CD8-positive, alpha-beta memory T cell (primary cell): ENCODE measurements around the gene KIRREL1. TPM values are rescaled to one million over a fixed set of nuclear protein-coding genes. Genes with fewer than 3 reads are reported as not detected.
A peak's percentile ranks its signal among the peaks of the same experiment; 100 is the strongest.

Source experiments
- CTCF ChIA-PET: fragments of 350-600 bp; sonication (Branson Sonifier 250); formaldehyde crosslinking; loops from one replicate; lab custom pipeline; 2021; ENCODE audit warnings: antibody characterized with exemption; lab: Charles Lee
- POLR2A ChIA-PET: fragments of 350-600 bp; sonication (Branson Sonifier 250); formaldehyde crosslinking; loops from one replicate; lab custom pipeline; 2021; ENCODE audit warnings: antibody characterized with exemption; lab: Charles Lee
- DNase-seq, 5 donors: peaks; one replicate each; pipeline versions ENCODE4 v3.0.0 to v3.0.0-alpha.2; 2020 to 2022; ENCODE audit warnings: mixed read lengths in 1 of 5
- H3K27ac ChIP-seq: one replicate; pipeline ENCODE4 v1.7.0; 2013; ENCODE audit warnings: low read depth, mild to moderate bottlenecking, low read length, moderate library complexity
- H3K27me3 ChIP-seq: 2 replicates; pipeline ENCODE4 v1.7.0; 2013; ENCODE audit warnings: low read length, mild to moderate bottlenecking; ENCODE audit not compliant: insufficient read depth, poor library complexity, severe bottlenecking
- H3K36me3 ChIP-seq: 2 replicates; pipeline ENCODE4 v1.7.0; 2013; ENCODE audit warnings: mild to moderate bottlenecking, low read length, moderate library complexity; ENCODE audit not compliant: insufficient read depth
- H3K4me1 ChIP-seq: 2 replicates; pipeline ENCODE4 v1.7.0; 2013; ENCODE audit warnings: mild to moderate bottlenecking, low read length, moderate library complexity; ENCODE audit not compliant: insufficient read depth
- H3K4me3 ChIP-seq: 2 replicates; pipeline ENCODE4 v1.7.0; 2013; ENCODE audit warnings: mild to moderate bottlenecking, low read length
- H3K9me3 ChIP-seq: 2 replicates; pipeline ENCODE4 v1.7.0; 2013; ENCODE audit warnings: mild to moderate bottlenecking, low read length
- H3K27ac Mint-ChIP-seq, 8 donors: one replicate each; pipeline ENCODE4 v1.8.0; 2020 to 2021; ENCODE audit warnings: mixed read lengths in 8 of 8, mild to moderate bottlenecking in 6 of 8, inconsistent platforms in 3 of 8, moderate library complexity in 3 of 8
- H3K27me3 Mint-ChIP-seq, 2 donors: one replicate each; pipeline ENCODE4 v1.8.0; 2020 to 2021; ENCODE audit warnings: mixed read lengths in 2 of 2, mild to moderate bottlenecking in 1 of 2, moderate library complexity in 1 of 2
- H3K36me3 Mint-ChIP-seq, 3 donors: one replicate each; pipeline ENCODE4 v1.8.0; 2020 to 2021; ENCODE audit warnings: mixed read lengths in 3 of 3, inconsistent platforms in 1 of 3, mild to moderate bottlenecking in 1 of 3
- H3K4me1 Mint-ChIP-seq, 3 donors: one replicate each; pipeline ENCODE4 v1.8.0; 2020 to 2021; ENCODE audit warnings: mixed read lengths in 3 of 3, inconsistent platforms in 1 of 3, mild to moderate bottlenecking in 1 of 3
- H3K4me3 Mint-ChIP-seq, 7 donors: one replicate each; pipeline ENCODE4 v1.8.0; 2020 to 2021; ENCODE audit warnings: mixed read lengths in 7 of 7, mild to moderate bottlenecking in 6 of 7, moderate library complexity in 4 of 7, inconsistent platforms in 2 of 7
- H3K9me3 Mint-ChIP-seq, 5 donors: one replicate each; pipeline ENCODE4 v1.8.0; 2020 to 2022; ENCODE audit warnings: mixed read lengths in 5 of 5, mild to moderate bottlenecking in 3 of 5, moderate library complexity in 2 of 5, inconsistent platforms in 1 of 5
- polyA plus RNA-seq: library from polyadenylated mRNA; unstranded; fragments of 300-500 nt; fragmentation: Illumina TruSeq; gene quantifications from one replicate; pipeline ENCODE4 v1.2.3, GENCODE V29; 2021
- total RNA-seq, 2 experiments: library from RNA; stranded (reverse); gene quantifications; one replicate each; pipeline ENCODE4 v1.2.3, GENCODE V29; 2021

Gene KIRREL1
- total RNA-seq: under 1 TPM in 1 of 2 experiments, not detected in 1; 0.04 TPM
- not detected for polyA plus RNA-seq

GRCh38 chr1:157993147-157993917 is at the start of gene KIRREL1:
TSS of gene KIRREL1 (plus strand) at chr1:157993645. CDS start at chr1:157993677, 32 bp downstream.
- CTCF ChIA-PET: interaction anchor here (1.3 to 1.4 kb wide), 2 partner anchors 10 to 132 kb away, joined by 3 to 4 read pairs; no protein-coding TSS in a partner anchor
- Mint-ChIP-seq H3K4me1 (peaks cover 6 to 16% (median 13%) of the 10 kb centered on the region in 3 donors), H3K27me3 (peaks cover 29 to 62% of the 10 kb centered on the region in 2 donors)

GRCh38 chr1:157944663-157945280 is 48.7 kb upstream of the KIRREL1 start:
- Mint-ChIP-seq H3K4me1 (no peaks in the 10 kb centered on the region), H3K9me3 (no peaks in the 10 kb centered on the region), H3K27me3 (peaks cover 12 to 19% of the 10 kb centered on the region in 2 donors), H3K27ac (no peak overlapping the region), H3K4me3 (no peak overlapping the region), H3K36me3 (no peaks in the 10 kb centered on the region)
- CTCF ChIA-PET: no interaction called here
- Histone ChIP-seq H3K27me3 (no peaks in the 10 kb centered on the region), H3K9me3 (no peaks in the 10 kb centered on the region), H3K4me3 (no peak overlapping the region), H3K27ac (no peak overlapping the region), H3K4me1 (no peaks in the 10 kb centered on the region), H3K36me3 (no peaks in the 10 kb centered on the region)
- POLR2A ChIA-PET: no interaction called here
- no peak for DNase-seq

More at GRCh38 chr1:157993147-157993917, at the start of gene KIRREL1:
- H3K4me1 ChIP-seq: no peaks in the 10 kb centered on the region
- H3K4me3 ChIP-seq: no peak within 1 kb of the TSS
- peaks cover 15% of the 10 kb centered on the region for H3K27me3 ChIP-seq
- Mint-ChIP-seq H3K27ac (peak within 1 kb of the TSS in 1 of 8 donors; percentile 51), H3K36me3 (no peaks in the 10 kb centered on the region), H3K4me3 (peak within 1 kb of the TSS in 5 of 7 donors; percentile 35 to 58 (median 40)), H3K9me3 (no peaks in the 10 kb centered on the region)
- H3K27ac ChIP-seq: no peak within 1 kb of the TSS
- POLR2A ChIA-PET: no interaction called here
- no peaks in the 10 kb centered on the region for H3K36me3 ChIP-seq
- no peak for DNase-seq
- H3K9me3 ChIP-seq: no peaks in the 10 kb centered on the region

DNA sequence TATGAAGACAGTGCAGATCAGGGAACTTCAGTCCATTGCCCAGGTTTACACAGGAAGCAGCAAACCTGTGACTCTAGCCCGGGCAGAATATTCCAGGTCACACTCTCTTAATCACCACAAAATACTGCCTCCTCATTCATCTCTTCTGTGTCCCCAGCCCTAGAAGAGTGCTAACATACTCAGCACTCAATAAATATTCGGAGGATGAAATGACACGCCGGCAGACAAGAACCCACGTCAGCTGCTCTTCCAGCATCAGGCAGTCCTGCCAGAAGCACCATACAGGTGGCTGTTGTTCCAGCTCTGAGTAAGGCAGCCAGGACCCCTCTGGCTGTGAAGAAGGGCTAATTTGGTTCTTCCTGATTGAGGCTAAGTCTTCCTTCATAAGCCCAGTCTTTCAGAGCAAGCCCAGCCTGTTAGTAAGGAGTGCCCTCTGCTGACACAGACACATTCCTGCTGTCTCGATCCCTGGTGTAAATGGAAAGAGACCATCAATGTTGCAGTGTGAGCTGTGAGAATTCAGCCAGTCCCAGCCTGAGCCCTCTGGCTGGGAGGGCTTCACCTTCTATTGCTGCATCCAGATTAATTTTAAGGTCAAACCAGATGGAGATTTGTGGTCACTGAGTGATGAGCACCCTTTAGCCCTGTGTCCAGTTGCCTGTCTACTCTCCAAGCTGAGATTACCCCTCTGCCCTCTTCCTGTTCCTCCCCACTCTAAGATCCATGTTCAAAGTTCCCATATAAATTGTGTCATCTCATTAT is 45.0 kb upstream of the KIRREL1 start:
- DNase-seq: no peak
- H3K27ac ChIP-seq: no peak overlapping the region
- H3K4me1 ChIP-seq: no peaks in the 10 kb centered on the region
- H3K9me3 ChIP-seq: no peaks in the 10 kb centered on the region
- Mint-ChIP-seq H3K4me1 (no peaks in the 10 kb centered on the region), H3K9me3 (no peaks in the 10 kb centered on the region), H3K27ac (no peak overlapping the region), H3K36me3 (no peaks in the 10 kb centered on the region), H3K27me3 (peaks cover 12 to 35% of the 10 kb centered on the region in 2 donors), H3K4me3 (no peak overlapping the region)
- no peaks in the 10 kb centered on the region for H3K36me3 ChIP-seq
- H3K27me3 ChIP-seq: no peaks in the 10 kb centered on the region
- no peak overlapping the region for H3K4me3 ChIP-seq
- CTCF ChIA-PET: interaction anchor here (0.8 kb wide), 1 partner anchor 16 kb away, joined by 3 read pairs; no protein-coding TSS in a partner anchor
- POLR2A ChIA-PET: no interaction called here

GRCh38 chr1:157949074-157949354 is 44.4 kb upstream of the KIRREL1 start:
- no peaks in the 10 kb centered on the region for H3K27me3 ChIP-seq
- Mint-ChIP-seq H3K4me1 (no peaks in the 10 kb centered on the region), H3K27me3 (peaks cover 12 to 39% of the 10 kb centered on the region in 2 donors), H3K9me3 (no peaks in the 10 kb centered on the region), H3K36me3 (no peaks in the 10 kb centered on the region), H3K27ac (no peak overlapping the region), H3K4me3 (no peak overlapping the region)
- no peak for DNase-seq
- POLR2A ChIA-PET: no interaction called here
- no peaks in the 10 kb centered on the region for H3K36me3 ChIP-seq
- H3K4me1 ChIP-seq: no peaks in the 10 kb centered on the region
- no peak overlapping the region for H3K27ac ChIP-seq
- no peak overlapping the region for H3K4me3 ChIP-seq
- CTCF ChIA-PET: no interaction called here
- H3K9me3 ChIP-seq: no peaks in the 10 kb centered on the region

GRCh38 chr1:157951230-157951629 is 42.2 kb upstream of the KIRREL1 start:
- H3K9me3 Mint-ChIP-seq: no peaks in the 10 kb centered on the region
- no peak overlapping the region for H3K27ac ChIP-seq
- H3K4me1 Mint-ChIP-seq: no peaks in the 10 kb centered on the region
- ChIA-PET POLR2A (no interaction called here), CTCF (interaction anchor here (0.7 to 0.9 kb wide), 2 partner anchors 9 to 10 kb away, joined by 3 read pairs; no protein-coding TSS in a partner anchor)
- peaks cover 17 to 48% of the 10 kb centered on the region in 2 donors for H3K27me3 Mint-ChIP-seq
- no peak overlapping the region for H3K27ac Mint-ChIP-seq
- H3K36me3 ChIP-seq: no peaks in the 10 kb centered on the region
- H3K27me3 ChIP-seq: no peaks in the 10 kb centered on the region
- H3K4me3 ChIP-seq: no peak overlapping the region
- no peaks in the 10 kb centered on the region for H3K4me1 ChIP-seq
- no peak overlapping the region for H3K4me3 Mint-ChIP-seq
- no peaks in the 10 kb centered on the region for H3K9me3 ChIP-seq
- no peaks in the 10 kb centered on the region for H3K36me3 Mint-ChIP-seq
- DNase-seq: no peak

GRCh38 chr1:157952601-157953000 is 40.8 kb upstream of the KIRREL1 start:
- Mint-ChIP-seq H3K27ac (no peak overlapping the region), H3K4me1 (no peaks in the 10 kb centered on the region), H3K4me3 (no peak overlapping the region), H3K27me3 (peaks cover 17 to 51% of the 10 kb centered on the region in 2 donors), H3K9me3 (no peaks in the 10 kb centered on the region), H3K36me3 (no peaks in the 10 kb centered on the region)
- no peaks in the 10 kb centered on the region for H3K36me3 ChIP-seq
- no peak overlapping the region for H3K27ac ChIP-seq
- no peaks in the 10 kb centered on the region for H3K9me3 ChIP-seq
- H3K4me1 ChIP-seq: no peaks in the 10 kb centered on the region
- H3K4me3 ChIP-seq: no peak overlapping the region
- DNase-seq: no peak
- ChIA-PET POLR2A (no interaction called here), CTCF (interaction anchor here (0.6 kb wide), 1 partner anchor 1009 kb away, joined by 3 read pairs; no protein-coding TSS in a partner anchor)
- H3K27me3 ChIP-seq: no peaks in the 10 kb centered on the region

DNA sequence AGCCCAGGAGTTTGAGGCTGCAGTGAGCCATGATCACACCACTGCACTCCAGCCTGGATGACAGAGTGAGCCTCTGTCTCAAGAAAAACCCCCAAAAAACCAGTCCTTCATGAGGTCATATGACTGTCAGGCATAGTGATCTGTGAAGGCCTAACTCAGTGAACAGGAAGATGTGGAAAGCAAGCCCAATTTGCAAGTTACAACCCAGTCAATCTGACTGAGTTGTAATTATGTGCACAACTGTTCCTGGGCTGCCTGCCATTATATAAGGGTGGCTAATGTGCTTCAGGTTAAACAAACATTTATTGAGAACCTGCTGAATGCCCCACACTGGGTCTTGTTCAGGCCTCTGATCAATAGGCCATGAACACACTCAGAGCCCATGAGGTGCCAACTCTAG is 38.2 kb upstream of the KIRREL1 start:
- H3K4me3 ChIP-seq: no peak overlapping the region
- H3K4me1 ChIP-seq: no peaks in the 10 kb centered on the region
- H3K9me3 Mint-ChIP-seq: no peaks in the 10 kb centered on the region
- H3K27ac ChIP-seq: no peak overlapping the region
- ChIA-PET POLR2A (no interaction called here), CTCF (no interaction called here)
- H3K27ac Mint-ChIP-seq: no peak overlapping the region
- no peaks in the 10 kb centered on the region for H3K36me3 Mint-ChIP-seq
- no peaks in the 10 kb centered on the region for H3K36me3 ChIP-seq
- H3K27me3 ChIP-seq: no peaks in the 10 kb centered on the region
- no peaks in the 10 kb centered on the region for H3K4me1 Mint-ChIP-seq
- no peak overlapping the region for H3K4me3 Mint-ChIP-seq
- no peaks in the 10 kb centered on the region for H3K9me3 ChIP-seq
- DNase-seq: no peak
- peaks cover 11 to 57% of the 10 kb centered on the region in 2 donors for H3K27me3 Mint-ChIP-seq

DNA sequence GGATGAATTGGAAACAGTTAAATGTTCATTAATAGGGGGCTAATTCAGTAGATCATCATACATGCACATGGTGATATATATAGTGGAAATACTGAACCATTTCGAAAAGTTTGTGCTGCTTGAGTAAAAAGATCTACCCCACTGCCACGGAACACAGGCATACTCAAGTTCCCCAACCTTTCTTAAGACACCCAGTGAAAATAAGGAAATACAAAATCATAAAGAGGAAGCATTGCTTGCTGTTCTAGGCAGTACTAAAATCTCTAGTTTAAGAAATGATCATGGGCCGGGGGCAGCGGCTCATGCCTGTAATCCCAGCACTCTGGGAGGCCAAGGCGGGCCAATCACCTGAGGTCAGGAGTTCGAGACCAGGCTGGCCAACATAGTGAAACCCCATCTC is 37.6 kb upstream of the KIRREL1 start:
- no peaks in the 10 kb centered on the region for H3K36me3 Mint-ChIP-seq
- H3K4me3 Mint-ChIP-seq: no peak overlapping the region
- H3K27me3 Mint-ChIP-seq: peaks cover 10 to 52% of the 10 kb centered on the region in 2 donors
- Histone ChIP-seq H3K4me3 (no peak overlapping the region), H3K27me3 (no peaks in the 10 kb centered on the region), H3K27ac (no peak overlapping the region), H3K4me1 (no peaks in the 10 kb centered on the region), H3K9me3 (no peaks in the 10 kb centered on the region), H3K36me3 (no peaks in the 10 kb centered on the region)
- H3K4me1 Mint-ChIP-seq: no peaks in the 10 kb centered on the region
- DNase-seq: no peak
- no peak overlapping the region for H3K27ac Mint-ChIP-seq
- H3K9me3 Mint-ChIP-seq: no peaks in the 10 kb centered on the region
- ChIA-PET CTCF (no interaction called here), POLR2A (no interaction called here)
